DMS53 treated with DMSO at 0.1 percent for 48 hours (cell line): Measurements from ENCODE around the gene LYSMD4.
A peak's percentile ranks its signal among the peaks of the same experiment; 100 is the strongest.

ENCODE experiments used
- DNase-seq: peaks from one replicate; lab custom pipeline; 2025; ENCODE audit not compliant: unreplicated experiment; lab: John Stamatoyannopoulos, UW

The LYSMD4 gene

DNA sequence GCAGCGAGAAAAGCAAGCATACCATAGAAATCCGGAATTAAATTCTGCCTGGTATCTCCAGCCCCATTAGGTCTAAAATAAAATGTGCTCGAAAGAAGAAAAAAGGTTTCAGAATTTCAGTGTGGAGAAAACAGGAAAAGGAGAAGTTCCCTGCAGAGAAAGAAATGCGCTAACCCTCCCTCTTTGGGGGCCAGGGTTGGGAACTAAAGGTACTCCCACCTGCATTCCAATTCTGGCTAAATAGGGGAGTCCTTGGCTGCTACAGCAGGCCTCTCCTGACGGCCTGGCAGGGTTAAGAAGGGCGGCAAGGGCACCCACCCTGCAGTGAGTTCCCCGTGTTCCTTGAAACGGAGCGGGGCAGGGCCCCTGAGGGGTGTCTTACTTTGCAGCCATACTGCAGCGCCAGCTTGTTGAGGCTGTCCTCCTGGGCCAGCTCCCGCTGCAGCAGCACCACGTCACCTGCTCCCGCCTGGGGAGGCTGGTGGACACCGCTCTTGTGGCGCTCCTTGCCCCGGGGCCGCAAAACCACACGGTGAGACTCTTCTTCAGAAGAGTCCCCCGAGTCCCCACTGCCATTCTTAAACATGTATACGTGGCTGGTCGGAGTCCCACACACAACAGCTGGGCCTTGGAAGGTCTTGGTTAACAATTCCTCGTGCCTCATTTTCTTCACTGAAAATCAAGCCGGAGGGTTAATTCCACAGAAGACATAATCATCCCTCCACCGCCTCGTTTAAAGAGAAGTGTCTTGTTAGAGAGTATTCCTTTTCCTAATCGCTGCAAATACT, 1.7 kb downstream of the LYSMD4 start:
- DNase-seq = no peak

DNA sequence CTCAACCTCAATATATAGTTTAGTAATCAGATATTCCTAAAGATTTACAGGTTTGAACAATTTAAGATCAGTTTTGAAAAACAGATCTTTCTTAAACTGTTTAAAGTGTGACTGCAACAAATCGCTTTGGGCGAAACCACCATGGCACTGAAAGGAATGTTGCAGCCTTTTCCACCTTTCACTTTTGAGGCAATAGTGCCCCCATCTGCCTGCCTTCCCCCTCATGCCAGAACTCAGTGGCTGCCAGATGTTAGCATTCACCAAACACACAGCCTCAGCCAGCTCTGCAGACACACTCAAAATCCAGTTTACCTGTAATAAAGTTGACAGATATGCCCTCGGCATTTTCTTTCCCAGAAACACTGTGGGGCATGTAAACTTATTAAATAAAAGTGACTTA, 3.3 kb downstream of the LYSMD4 start:
- DNase-seq = no peak

DNA sequence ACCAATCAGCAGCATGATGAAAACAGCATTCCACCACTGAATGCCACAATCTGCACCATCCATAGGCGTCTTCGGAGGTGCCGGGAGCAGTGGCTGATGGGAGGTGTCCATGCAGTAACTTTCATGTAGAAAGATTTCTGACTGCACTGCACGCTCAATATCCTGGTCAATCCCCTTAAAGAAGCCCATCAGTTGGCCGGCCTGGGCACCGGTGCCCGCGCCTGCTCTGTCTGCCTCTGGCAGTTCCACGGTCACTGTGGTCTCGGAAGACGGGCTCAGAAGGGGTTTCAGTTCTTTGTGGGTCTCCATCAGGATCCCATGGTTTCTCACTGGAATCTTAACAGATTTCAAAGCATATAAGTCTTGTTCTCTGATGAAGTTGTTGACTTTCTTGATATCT, 3.9 kb downstream of the LYSMD4 start:
- DNase-seq = no peak

DNA sequence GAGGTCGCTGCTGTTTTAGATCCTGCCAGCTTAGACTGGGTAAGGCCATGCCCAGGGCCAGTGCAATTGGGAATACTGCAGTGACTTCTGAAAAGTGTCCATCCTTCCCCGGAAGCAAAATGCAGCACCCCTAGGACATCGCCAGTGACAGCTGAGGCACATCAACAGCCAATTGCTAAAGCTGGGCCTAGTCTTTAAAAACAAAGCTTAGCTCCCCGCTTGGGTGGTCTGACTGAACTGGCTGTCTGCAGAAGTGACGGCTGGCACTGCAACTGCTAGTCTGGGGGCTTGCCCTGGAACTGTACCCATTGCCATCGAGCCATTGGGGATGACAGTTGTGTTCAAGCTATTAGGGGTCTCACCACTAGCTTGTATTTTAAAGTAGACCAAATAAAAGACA, 4.3 kb downstream of the LYSMD4 start:
- no peak for DNase-seq

DNA sequence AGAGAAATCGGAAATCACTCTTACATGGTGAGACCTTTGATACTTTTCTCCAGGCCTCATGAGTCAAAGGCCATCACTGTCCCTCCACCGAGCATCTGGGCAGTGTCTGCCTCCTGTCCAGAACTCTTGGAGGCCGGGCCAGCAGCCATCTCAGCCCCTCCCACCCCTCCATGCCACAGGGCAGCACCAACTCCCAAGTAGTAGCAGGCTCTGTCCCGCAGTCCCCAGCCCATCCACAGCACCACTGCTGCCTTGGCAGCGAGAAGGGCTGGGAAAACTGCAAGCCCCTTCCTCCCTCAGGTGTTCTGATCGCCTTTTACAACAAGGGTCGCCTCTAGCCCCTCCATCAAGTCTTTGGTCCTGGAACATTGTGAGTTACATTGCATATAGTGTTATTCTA, 5.5 kb downstream of the LYSMD4 start:
- DNase-seq = no peak

DNA sequence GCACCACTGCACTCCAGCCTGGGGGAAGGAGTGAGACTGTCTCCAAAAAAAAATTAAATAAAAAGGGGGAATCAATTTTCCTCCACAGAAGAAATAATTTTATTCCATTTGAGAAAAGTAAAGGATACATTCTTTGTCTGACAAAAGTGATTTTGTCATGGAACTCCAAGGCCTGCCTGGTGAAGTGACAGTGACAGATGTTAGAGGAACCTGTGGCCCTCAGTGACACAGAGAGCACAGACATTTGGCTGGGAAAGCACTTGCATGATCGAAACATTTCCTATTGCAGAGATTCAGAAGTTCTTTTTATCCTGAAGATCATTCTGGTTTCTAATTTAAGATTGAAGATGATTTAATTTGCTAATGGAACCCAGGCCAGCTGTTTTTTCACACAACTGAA, 5.9 kb downstream of the LYSMD4 start:
- DNase-seq = no peak

DNA sequence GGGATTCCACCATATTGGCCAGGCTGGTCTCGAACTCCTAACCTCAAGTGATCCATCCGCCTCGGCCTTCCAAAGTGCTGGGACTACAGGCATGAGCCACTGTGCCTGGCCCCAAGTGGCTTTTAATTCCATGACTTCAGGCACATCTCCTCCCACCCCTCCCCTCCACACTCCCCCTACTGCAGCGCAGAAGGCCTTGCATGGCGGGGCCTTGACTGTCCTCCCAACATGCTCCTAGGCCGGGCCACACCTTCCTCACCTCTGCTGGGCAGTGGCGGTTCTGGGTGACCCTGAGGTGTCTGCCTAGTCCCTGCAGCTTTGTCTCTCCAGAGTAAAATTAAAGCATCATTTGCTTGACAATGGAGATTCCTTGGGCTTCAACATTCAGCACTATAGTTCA, 6.9 kb downstream of the LYSMD4 start:
- DNase-seq = no peak

DNA sequence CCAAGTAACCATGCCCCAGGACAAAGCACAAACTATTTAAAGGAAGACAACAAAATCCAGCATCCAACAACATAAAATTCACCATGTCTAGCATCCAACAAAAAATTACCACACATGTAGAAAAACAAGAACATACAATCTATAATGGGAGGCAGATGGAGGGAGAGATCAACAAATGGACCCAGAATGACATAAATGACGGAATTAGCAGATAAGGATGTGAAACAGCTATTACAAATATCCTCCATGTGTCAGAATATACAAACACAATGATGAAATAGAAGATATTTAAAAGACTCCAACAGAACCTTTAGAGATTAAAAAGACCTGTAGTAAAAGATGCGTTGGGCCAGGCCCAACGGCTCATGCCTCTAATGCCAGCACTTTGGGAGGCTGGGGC, 10.8 kb downstream of the LYSMD4 start:
- no peak for DNase-seq

DNA sequence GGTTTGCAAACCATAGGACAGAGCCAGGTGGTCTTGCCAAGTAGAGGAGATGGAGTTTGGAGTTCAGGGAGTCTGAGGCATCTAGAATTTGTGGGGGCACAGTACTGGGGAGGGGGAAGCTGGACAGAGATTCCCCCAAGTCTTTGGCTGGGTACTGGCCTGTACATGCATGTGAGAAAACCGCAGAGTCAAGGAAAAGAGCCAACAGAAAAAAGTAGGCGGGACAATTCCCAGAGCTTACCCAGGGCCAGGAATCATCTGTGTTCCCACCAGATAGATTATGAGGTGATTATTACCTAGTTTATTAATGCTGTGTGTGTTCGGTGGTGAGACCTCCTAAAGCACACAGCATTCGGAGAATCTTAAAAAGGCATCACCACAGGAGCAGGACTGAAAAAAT, 11.3 kb downstream of the LYSMD4 start:
- DNase-seq = no peak

DNA sequence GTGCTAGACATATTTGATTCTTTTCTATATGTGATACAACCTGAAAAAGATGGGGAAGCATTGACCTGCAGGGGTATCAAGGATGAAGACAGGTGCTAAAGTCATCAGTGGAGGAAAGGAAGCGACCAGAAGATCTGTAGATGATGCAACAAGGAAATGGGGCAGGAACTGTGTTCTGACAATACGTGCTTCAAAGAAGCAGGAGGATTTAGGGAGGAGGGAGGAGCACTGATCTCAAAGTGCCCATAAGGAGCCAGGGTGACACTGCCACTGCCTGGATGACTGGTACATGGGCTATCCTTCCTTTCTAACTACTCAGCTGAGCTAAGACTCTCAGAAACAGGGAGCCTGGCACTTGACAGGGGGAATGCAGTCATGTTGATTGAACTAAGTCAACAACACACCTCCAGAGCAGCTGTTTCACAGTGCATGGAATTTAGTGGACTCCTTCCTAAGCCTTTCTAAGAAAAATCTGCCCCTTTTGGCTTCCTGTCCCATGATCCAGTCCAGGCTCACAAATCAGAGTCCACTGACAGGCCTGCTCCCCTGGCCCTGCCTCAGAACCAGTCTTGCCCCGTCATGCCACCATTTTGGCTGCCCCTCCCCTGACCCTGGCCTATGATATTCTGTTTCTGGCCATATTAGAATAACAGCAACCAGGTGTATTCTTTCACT, 12.0 kb downstream of the LYSMD4 start:
- peak; percentile 55 for DNase-seq

DNA sequence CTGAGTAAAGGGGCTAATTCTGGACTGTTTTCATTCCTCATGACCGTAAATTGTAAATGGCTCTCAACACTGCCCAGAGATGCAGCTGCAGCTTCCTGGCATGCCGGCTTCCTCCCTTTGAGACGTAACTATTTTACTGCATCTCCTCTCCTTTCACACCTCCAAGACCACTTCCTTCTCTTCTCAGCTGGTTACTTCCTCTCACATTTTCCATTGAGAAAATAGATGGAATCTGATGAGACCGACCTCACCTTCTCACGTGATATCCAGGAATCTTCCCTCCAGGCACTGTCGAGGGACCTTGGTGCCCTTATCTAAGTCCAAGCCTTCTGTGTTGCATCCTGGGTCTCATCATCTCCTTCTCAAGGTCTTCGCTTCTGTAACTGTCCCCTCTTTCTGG, 12.7 kb downstream of the LYSMD4 start:
- DNase-seq = no peak

DNA sequence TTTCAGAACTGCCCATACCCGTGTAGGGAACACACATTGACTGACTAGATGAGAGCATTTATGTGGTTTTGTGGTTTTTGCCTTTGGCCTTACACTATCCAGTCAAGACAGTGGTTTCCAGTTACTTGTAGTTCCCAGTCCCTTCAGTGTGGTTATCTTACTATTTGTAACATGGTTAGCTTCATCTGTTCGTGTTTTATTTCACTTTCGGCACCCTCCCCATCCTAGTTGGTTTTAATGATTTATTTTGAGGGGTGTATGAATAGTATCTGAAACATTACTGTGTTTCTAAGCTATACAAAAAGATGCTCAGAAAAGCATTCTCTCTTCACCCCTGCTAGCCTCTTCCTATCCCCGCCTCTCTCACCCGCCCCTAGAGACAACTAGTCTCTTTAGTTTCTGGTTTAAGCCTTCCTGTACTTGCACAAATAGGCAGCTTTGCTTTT, 14.1 kb downstream of the LYSMD4 start:
- no peak for DNase-seq

DNA sequence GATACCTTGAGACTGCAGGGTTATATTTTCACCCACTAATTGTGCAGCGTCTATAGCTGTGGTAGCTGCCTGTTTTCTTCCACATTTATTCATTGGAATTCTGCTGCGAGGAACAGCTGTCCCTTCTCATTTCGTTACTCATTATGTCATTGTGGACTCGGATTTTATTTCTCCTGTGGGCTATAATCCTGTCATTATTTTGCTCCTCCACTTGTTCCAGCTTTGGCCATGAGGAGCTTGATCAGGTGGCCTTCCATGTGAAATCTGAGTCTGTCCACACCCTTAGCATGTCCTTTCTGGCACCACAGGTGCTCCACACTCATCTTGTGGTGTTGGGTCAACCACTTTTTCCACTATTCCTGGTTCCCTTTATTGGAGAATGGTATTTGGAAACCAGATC, 14.8 kb downstream of the LYSMD4 start:
- DNase-seq = no peak

DNA sequence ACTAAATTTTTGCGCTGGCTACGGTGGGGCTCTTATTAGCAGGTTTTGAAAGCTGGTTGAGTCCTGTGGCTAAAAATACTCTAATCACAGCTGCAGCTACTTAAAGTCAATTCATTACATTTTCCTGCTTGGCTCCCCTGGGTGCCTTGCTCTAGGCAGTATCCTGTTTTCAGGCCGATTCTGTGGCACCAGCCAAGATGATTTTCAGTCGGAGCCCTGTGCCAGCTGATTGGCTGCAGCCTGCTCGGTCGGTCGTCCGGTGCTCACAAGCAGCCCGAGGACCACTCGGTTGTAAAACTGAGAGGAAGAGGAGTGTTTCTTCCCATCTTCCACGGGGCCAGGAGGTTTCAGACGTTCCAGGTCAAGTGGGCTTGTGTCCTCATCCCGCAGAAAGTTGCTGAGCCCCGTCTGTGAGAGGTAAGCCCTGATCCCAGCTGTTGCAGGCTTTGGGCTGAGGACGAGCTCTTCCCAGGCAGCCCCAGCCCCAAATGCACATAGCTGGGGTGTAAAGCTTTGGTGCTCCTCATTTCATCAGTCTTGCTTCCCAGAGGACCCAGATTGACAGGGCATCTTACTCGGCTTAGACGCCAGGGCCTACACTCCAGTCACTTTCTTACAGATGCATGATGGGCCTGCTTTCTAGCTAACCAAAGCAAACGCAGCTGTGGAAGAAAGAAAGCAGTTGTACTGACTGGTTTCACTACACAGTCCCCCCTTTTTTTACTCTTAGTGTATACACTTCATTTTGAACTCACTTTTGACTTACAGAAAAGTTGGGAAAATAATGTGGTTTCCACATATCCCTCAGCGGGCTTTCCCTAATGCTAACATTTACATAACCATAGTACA, 15.9 kb downstream of the LYSMD4 start:
- DNase-seq = no peak

DNA sequence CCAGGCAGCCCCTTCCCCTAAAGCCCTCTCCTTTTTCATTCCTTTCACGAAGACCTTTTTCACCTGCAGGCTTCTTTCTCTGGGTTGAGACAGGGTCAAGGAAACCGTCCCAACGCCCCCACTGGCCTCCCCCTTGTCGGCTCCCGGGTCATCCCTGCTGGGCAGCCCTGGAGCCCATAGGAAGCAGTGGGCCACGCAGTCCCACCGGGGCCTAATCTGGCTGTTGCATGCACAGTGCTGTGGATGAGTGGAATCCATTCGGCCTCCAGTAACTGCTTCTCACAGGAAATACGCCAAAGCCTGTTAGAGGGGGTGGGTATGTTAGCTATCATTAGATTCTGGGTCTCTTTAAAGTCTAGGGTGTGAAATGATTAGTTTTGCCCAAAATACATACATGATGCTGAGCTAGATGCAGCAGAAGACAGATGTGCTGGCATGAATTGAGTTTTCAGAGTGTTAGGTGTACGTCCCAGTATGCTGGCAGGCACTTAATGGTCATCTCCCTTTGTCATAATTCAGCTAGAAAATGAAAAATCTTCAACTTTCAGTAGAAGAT, 16.6 kb downstream of the LYSMD4 start:
- DNase-seq = no peak

DNA sequence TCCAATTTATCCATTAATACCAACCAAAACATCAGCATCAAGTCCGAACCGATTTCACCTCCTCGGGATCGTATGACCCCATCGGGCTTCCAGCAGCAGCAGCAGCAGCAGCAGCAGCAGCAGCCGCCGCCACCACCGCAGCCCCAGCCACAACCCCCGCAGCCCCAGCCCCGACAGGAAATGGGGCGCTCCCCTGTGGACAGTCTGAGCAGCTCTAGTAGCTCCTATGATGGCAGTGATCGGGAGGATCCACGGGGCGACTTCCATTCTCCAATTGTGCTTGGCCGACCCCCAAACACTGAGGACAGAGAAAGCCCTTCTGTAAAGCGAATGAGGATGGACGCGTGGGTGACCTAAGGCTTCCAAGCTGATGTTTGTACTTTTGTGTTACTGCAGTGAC, 20.8 kb downstream of the LYSMD4 start:
- DNase-seq = no peak

DNA sequence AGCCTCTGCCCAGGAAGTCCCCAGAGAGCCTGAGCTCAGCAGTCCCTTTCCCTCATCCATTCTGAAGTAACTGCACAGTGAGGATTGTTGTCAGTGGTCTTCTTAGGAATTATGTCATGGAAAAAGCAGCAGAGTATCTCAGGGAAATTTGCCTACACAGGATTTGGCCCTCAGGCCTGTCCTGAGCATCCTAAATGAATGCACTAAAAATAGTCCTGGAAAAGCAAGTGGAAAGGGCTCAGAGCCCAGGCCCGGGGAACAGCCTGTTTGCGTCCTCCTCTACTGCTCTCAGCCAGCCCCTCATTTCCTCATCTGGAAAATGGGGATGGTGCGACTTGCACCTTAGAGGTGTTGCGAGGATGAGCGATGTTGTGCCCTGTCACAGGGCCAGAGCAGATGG, 21.6 kb downstream of the LYSMD4 start:
- no peak for DNase-seq

DNA sequence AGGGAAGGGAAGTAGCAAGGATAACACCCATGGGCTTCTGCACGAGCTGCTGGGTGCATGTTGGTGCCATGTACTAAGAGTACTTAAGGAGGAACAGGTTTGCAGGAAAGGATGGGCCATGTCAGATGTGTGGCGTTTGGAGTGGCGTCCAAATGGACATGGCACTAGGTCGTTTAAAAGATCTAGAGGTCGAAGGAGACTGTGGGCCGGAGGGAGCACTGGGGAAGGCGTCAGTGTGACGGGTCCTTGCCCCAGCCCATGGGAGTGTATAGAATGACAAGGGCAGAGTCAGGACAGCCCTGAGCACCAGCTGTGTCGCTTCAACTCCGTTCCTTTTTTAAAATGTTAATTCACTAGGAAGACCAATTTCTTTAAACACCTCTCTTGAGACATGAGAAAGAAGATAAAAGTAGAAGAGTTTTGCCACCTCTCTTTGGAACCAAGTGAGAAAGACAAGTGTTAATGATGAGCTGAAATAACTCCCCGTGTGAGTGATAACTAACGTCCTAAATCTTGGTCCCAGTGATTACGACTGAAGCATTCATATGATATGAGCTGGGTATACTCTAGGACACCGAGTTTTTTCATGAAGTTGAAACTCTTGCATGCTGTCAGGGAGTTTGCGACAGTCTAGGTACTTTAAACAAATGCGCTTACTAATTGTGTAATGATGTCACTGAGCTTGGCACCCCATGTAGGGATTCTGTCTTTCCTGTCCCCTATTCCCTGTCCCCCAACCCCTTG, 23.8 kb downstream of the LYSMD4 start:
- DNase-seq = no peak

DNA sequence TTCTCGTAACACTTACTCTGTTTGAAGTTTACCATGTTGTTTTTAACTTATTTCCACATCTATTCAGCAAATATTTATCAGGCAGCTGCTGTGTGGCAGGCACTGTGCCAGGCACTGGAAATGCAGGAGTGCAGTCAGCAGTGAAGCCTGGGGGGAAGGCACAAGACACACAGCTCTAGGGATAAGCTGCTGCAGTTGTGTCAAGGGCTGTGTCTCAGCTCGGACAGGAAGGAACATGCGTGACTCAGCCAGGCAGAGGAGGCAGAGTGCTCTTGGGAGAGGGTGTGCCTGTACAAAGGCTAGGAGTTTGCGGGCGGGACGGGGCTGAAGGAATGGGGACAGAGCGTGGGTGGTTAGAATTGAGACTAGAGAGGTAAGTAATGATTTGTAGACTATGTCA, 24.7 kb downstream of the LYSMD4 start:
- DNase-seq = no peak

DNA sequence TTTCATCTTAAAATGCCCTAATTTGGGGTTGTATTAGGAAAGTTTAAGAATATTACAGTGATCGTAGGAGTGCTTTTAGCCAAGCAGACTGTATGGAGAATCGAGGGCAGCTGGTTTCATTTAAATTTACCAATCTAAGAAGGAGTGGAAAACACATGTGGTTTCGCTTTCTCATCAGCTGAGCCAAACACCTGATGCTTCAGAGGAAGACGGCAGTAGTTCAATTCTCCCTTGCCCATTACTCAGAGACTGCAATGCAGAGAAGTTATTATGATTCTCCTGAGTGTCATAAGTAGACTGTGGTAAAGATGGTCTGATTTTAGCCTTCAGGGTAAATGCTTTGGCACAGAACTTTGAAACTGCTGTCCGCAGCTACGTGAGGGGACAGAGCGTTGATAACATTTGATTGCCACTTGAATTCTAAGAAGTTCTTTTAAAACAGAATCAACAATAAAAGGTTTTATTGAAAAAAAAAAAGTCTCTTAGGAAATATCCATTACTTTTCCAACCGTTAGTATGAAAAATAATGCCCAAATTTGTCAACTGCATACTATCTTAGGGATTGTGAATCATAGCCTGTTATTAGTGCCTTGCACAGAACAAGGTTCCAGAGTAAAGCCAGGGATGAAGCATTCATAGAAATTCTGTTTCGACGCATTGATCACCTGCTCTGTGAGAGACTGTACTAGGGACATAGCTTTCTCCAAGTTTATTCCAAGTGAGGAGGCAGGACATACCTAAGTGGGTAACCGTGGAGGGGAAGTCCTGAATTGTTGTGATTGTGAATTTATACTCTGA, 25.6 kb downstream of the LYSMD4 start:
- no peak for DNase-seq
